OCI-LY7 (cell line): Measurements from ENCODE around the gene AUTS2.

Experiments
- EZH2phosphoT487 ChIP-seq: fragments of 200-600 bp; sonication (generic); IDR thresholded peaks from 2 replicates; pipeline ENCODE4 v1.6.1; 2018; ENCODE audit warnings: low read depth, borderline replicate concordance, mild to moderate bottlenecking, mixed run types, antibody characterized with exemption, low read length, moderate library complexity, mixed read lengths
- TF ChIP-seq, protein P1 (sequence below): fragments of 200-600 bp; sonication (generic); conservative IDR thresholded peaks from 2 replicates; pipeline ENCODE4 v1.5.1; 2014; ENCODE audit warnings: mild to moderate bottlenecking, antibody characterized with exemption, low read length, moderate library complexity, mixed read lengths

- TF ChIP-seq, protein P1, sequence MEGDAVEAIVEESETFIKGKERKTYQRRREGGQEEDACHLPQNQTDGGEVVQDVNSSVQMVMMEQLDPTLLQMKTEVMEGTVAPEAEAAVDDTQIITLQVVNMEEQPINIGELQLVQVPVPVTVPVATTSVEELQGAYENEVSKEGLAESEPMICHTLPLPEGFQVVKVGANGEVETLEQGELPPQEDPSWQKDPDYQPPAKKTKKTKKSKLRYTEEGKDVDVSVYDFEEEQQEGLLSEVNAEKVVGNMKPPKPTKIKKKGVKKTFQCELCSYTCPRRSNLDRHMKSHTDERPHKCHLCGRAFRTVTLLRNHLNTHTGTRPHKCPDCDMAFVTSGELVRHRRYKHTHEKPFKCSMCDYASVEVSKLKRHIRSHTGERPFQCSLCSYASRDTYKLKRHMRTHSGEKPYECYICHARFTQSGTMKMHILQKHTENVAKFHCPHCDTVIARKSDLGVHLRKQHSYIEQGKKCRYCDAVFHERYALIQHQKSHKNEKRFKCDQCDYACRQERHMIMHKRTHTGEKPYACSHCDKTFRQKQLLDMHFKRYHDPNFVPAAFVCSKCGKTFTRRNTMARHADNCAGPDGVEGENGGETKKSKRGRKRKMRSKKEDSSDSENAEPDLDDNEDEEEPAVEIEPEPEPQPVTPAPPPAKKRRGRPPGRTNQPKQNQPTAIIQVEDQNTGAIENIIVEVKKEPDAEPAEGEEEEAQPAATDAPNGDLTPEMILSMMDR = no peak
- TF ChIP-seq EZH2phosphoT487 = no peak
Observed at GRCh38 chr7:70243443-70243842, 645.2 kb downstream of the AUTS2 start.
